WTC11 (cell line): ENCODE measurements around the gene SLC25A30. TPM values are rescaled to one million over a fixed set of nuclear protein-coding genes. Genes with fewer than 3 reads are reported as not detected.

ENCODE experiments used
- ATAC-seq: fragments of 200-7000 bp; cut with Tn5 transposase; 2 replicates; pipeline ENCODE4 v1.10.0; 2021; ENCODE audit warnings: mild to moderate bottlenecking, moderate library complexity
- CTCF ChIA-PET: fragments of 300-600 bp; sonication (Branson Sonifier 250); formaldehyde crosslinking; loops from one replicate; lab custom pipeline; 2021; ENCODE audit warnings: antibody characterized with exemption; lab: Charles Lee
- POLR2A ChIA-PET: fragments of 350-600 bp; sonication (Branson Sonifier 250); formaldehyde crosslinking; loops from one replicate; lab custom pipeline; 2021; ENCODE audit warnings: antibody characterized with exemption; lab: Charles Lee
- DNase-seq: peaks from one replicate; pipeline ENCODE4 v3.0.0; 2021; ENCODE audit warnings: low spot score
- H3K27ac Mint-ChIP-seq: 2 replicates; pipeline ENCODE4 v1.8.0; 2021; ENCODE audit warnings: mixed read lengths
- H3K27me3 Mint-ChIP-seq: 2 replicates; pipeline ENCODE4 v1.8.0; 2021; ENCODE audit warnings: low read depth, mild to moderate bottlenecking, moderate library complexity, mixed read lengths
- H3K36me3 Mint-ChIP-seq: 2 replicates; pipeline ENCODE4 v1.8.0; 2021; ENCODE audit warnings: mixed read lengths
- H3K4me1 Mint-ChIP-seq: 2 replicates; pipeline ENCODE4 v1.8.0; 2022; ENCODE audit warnings: mixed read lengths
- H3K4me3 Mint-ChIP-seq: 2 replicates; pipeline ENCODE4 v1.8.0; 2021; ENCODE audit warnings: mild to moderate bottlenecking, moderate library complexity, mixed read lengths
- H3K9me3 Mint-ChIP-seq: 2 replicates; pipeline ENCODE4 v1.8.0; 2021; ENCODE audit warnings: mixed read lengths
- ELF4 ChIP-seq: sonication (generic); formaldehyde crosslinking; IDR thresholded peaks from 2 replicates; pipeline ENCODE4 v1.8.1; 2022; ENCODE audit warnings: low read depth, mild to moderate bottlenecking, moderate library complexity, missing genetic modification reagents
- MXD4 ChIP-seq: fragments of 250-450 bp; sonication (Bioruptor Pico); IDR thresholded peaks from 2 replicates; pipeline ENCODE4 v1.8.0; 2021; ENCODE audit warnings: mild to moderate bottlenecking, moderate library complexity, borderline replicate concordance
- NFYB ChIP-seq: sonication (generic); formaldehyde crosslinking; conservative IDR thresholded peaks from 2 replicates; pipeline ENCODE4 v1.8.0; 2022; ENCODE audit warnings: low read depth, missing genetic modification reagents
- NR3C1 ChIP-seq: sonication (generic); formaldehyde crosslinking; conservative IDR thresholded peaks from 2 replicates; pipeline ENCODE4 v1.8.1; 2023; ENCODE audit warnings: low read depth, mild to moderate bottlenecking, missing genetic modification reagents
- TEAD4 ChIP-seq: sonication (generic); formaldehyde crosslinking; IDR thresholded peaks from 2 replicates; pipeline ENCODE4 v1.8.0; 2022; ENCODE audit warnings: mild to moderate bottlenecking, missing genetic modification reagents
- ZNF263 ChIP-seq: sonication (generic); formaldehyde crosslinking; IDR thresholded peaks from 2 replicates; pipeline ENCODE4 v1.8.1; 2022; ENCODE audit warnings: low read depth, mild to moderate bottlenecking, moderate library complexity, missing genetic modification reagents
- ZNF423 ChIP-seq: fragments of 250-450 bp; sonication (Bioruptor Pico); IDR thresholded peaks from 2 replicates; pipeline ENCODE4 v2.1.2; 2022; ENCODE audit warnings: mild to moderate bottlenecking, moderate library complexity
- total RNA-seq: library from RNA; stranded (reverse); gene quantifications from 3 replicates; pipeline ENCODE4 v1.2.3, GENCODE V29; 2021
- TF ChIP-seq, protein P1 (sequence below): fragments of 250-450 bp; sonication (Bioruptor Pico); conservative IDR thresholded peaks from 2 replicates; pipeline ENCODE4 v1.9.0; 2021; ENCODE audit warnings: mild to moderate bottlenecking
- TF ChIP-seq, protein P2 (sequence below): sonication (generic); formaldehyde crosslinking; IDR thresholded peaks from 2 replicates; pipeline ENCODE4 v1.8.1; 2022; ENCODE audit warnings: mild to moderate bottlenecking, missing genetic modification reagents, moderate library complexity, borderline replicate concordance
- TF ChIP-seq, protein P3 (sequence below): sonication (generic); formaldehyde crosslinking; IDR thresholded peaks from 2 replicates; pipeline ENCODE4 v1.8.1; 2023; ENCODE audit warnings: mild to moderate bottlenecking, moderate library complexity, missing genetic modification reagents
- TF ChIP-seq, protein P4 (sequence below): sonication (generic); formaldehyde crosslinking; IDR thresholded peaks from 2 replicates; pipeline ENCODE4 v1.8.1; 2022; ENCODE audit warnings: low read depth, missing genetic modification reagents, borderline replicate concordance
- TF ChIP-seq, protein P5 (sequence below): sonication (generic); formaldehyde crosslinking; IDR thresholded peaks from 2 replicates; pipeline ENCODE4 v1.8.0; 2023; ENCODE audit warnings: missing genetic modification reagents, mild to moderate bottlenecking, borderline replicate concordance
- TF ChIP-seq, protein P6 (sequence below): sonication (generic); formaldehyde crosslinking; conservative IDR thresholded peaks from 2 replicates; pipeline ENCODE4 v1.8.1; 2023; ENCODE audit warnings: mild to moderate bottlenecking, low read depth, missing genetic modification reagents, moderate library complexity

SLC25A30 gene
- total RNA-seq, 1 experiment from 2014 or later = 8.2 TPM

DNA sequence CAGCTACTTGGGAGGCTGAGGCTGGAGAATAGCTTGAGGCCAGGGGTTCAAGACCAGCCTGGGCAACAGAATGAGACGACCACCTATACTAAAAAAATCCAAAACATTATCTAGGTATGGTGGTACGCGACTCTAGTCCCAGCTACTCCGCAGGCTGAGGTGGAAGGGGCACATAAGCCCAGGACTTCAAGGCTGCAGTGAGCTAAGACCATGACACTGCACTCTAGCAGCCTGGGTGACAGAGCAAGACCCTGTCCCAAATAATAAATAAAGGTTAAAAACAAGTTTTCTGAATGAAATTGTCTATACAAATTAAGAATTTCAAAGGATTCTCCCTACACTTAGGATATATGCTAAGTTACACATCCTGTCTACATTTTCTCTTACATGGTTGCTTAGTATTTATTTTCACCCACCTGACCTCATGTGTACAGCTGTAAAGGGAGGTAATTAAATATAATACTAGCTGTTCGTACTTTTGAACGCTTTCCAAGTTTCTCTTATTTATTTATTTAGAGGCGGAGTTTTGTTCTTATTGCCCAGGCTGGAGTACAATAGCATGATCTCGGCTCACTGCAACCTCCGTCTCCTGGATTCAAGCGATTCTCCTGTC, 1.6 kb downstream of the SLC25A30 start:
- Mint-ChIP-seq H3K27ac (no peak overlapping the region), H3K9me3 (no peaks in the 10 kb centered on the region), H3K36me3 (no peaks in the 10 kb centered on the region), H3K4me3 (peak overlapping the region; percentile 86), H3K4me1 (peaks cover 11% of the 10 kb centered on the region), H3K27me3 (peaks cover 28% of the 10 kb centered on the region)
- ChIA-PET CTCF (interaction anchor here (1.5 to 2.8 kb wide), 3 partner anchors 23 to 46 kb away, joined by 5 to 17 read pairs (median 7); no protein-coding TSS in a partner anchor), POLR2A (no interaction called here)
- DNase-seq = no peak
- no peak for ATAC-seq
- TF ChIP-seq NFYB (CRISPR knock-in tag) = no peak
- TF ChIP-seq MXD4 (CRISPR knock-in tag) = no peak
- no peak for TF ChIP-seq TEAD4 (CRISPR knock-in tag)
- TF ChIP-seq, protein P1, sequence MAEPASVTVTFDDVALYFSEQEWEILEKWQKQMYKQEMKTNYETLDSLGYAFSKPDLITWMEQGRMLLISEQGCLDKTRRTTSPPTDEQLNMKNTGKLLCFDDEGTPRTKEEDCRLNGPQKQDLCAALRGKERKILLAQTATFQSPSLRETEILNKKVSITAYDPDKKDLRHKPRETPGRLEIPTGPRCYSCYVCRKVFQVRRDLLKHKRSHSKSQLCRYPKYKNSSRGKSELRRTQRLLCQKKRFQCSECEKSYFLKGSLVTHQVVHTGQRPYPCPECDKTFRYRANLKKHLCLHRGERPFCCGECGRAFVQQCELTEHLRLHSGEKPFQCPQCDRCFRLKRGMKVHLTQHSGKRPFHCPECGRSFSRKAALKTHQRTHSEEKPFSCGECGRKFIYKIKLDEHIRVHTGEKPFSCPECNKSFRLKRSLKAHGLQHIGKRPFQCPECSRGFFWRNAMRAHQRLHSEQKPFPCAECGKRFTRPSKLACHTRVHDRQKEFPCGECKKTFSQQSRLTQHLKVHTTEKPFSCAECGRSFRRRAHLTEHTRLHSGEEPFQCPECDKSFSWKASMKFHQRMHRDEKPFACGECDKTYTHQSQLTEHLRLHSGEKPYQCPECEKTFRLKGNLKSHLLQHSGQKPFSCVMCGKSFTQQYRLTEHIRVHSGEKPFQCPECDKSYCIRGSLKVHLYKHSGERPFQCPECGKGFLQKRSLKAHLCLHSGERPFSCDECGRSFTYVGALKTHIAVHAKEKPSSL (CRISPR knock-in tag) = no peak
- no peak for TF ChIP-seq ZNF263
- TF ChIP-seq ELF4 (CRISPR knock-in tag) = no peak

DNA sequence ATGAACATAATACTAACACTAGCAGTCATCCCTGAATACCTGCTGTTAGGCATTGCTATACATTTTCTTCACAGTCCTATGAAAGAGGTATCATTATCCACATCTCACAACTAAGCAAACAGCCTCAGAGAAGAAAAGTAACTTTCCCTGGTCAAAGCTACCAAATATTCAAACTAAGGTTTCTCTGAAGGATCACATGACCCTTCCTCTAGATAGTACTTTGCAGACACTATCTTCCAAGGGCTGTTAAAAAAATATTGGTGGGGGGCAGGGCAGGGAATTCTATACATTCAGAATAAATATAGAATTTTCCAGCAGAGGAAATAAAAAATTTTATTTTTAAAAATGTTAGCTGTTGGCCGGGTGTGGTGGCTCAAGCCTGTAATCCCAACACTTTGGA, 3.1 kb downstream of the SLC25A30 start:
- no peak for TF ChIP-seq ZNF423
- TF ChIP-seq, protein P2, sequence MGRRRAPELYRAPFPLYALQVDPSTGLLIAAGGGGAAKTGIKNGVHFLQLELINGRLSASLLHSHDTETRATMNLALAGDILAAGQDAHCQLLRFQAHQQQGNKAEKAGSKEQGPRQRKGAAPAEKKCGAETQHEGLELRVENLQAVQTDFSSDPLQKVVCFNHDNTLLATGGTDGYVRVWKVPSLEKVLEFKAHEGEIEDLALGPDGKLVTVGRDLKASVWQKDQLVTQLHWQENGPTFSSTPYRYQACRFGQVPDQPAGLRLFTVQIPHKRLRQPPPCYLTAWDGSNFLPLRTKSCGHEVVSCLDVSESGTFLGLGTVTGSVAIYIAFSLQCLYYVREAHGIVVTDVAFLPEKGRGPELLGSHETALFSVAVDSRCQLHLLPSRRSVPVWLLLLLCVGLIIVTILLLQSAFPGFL (CRISPR knock-in tag) = no peak
- TF ChIP-seq, protein P3, sequence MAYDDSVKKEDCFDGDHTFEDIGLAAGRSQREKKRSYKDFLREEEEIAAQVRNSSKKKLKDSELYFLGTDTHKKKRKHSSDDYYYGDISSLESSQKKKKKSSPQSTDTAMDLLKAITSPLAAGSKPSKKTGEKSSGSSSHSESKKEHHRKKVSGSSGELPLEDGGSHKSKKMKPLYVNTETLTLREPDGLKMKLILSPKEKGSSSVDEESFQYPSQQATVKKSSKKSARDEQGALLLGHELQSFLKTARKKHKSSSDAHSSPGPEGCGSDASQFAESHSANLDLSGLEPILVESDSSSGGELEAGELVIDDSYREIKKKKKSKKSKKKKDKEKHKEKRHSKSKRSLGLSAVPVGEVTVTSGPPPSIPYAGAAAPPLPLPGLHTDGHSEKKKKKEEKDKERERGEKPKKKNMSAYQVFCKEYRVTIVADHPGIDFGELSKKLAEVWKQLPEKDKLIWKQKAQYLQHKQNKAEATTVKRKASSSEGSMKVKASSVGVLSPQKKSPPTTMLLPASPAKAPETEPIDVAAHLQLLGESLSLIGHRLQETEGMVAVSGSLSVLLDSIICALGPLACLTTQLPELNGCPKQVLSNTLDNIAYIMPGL = no peak
- CTCF ChIA-PET = interaction anchor here (0.7 to 1.5 kb wide), 3 partner anchors 21 to 143 kb away, joined by 3 to 7 read pairs (median 3); no protein-coding TSS in a partner anchor

DNA sequence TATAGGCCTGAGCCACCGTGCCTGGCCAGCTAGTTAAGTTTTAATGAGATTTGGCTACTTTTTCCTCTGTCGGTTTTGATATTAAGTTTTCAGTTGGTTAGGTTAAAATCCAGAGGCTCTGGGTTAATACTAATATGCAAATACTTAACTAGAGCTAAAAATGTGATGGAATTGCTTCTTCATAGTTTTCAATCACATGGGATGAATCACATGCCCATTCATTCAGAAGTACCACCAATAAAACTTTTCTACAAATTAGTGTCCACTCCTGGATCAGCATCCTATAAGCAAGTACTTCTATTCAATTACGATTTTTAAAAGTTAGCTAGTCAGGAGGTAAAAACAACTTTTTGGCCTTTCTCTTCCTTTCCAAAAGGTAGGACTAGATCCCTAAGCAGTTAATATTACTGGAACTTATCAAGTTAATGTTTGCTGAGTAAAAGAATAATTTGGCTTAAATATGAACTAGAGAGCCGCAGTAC, 4.3 kb downstream of the SLC25A30 start:
- Mint-ChIP-seq H3K27ac (no peak overlapping the region), H3K36me3 (0 out of 2 replicates have a peak, but pooled peaks cover 2% of the 10 kb centered on the region), H3K9me3 (no peaks in the 10 kb centered on the region), H3K4me3 (no peak overlapping the region), H3K4me1 (peaks cover 11% of the 10 kb centered on the region), H3K27me3 (peaks cover 14% of the 10 kb centered on the region)
- TF ChIP-seq, protein P4, sequence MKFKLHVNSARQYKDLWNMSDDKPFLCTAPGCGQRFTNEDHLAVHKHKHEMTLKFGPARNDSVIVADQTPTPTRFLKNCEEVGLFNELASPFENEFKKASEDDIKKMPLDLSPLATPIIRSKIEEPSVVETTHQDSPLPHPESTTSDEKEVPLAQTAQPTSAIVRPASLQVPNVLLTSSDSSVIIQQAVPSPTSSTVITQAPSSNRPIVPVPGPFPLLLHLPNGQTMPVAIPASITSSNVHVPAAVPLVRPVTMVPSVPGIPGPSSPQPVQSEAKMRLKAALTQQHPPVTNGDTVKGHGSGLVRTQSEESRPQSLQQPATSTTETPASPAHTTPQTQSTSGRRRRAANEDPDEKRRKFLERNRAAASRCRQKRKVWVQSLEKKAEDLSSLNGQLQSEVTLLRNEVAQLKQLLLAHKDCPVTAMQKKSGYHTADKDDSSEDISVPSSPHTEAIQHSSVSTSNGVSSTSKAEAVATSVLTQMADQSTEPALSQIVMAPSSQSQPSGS (CRISPR knock-in tag) = no peak
- TF ChIP-seq, protein P5, sequence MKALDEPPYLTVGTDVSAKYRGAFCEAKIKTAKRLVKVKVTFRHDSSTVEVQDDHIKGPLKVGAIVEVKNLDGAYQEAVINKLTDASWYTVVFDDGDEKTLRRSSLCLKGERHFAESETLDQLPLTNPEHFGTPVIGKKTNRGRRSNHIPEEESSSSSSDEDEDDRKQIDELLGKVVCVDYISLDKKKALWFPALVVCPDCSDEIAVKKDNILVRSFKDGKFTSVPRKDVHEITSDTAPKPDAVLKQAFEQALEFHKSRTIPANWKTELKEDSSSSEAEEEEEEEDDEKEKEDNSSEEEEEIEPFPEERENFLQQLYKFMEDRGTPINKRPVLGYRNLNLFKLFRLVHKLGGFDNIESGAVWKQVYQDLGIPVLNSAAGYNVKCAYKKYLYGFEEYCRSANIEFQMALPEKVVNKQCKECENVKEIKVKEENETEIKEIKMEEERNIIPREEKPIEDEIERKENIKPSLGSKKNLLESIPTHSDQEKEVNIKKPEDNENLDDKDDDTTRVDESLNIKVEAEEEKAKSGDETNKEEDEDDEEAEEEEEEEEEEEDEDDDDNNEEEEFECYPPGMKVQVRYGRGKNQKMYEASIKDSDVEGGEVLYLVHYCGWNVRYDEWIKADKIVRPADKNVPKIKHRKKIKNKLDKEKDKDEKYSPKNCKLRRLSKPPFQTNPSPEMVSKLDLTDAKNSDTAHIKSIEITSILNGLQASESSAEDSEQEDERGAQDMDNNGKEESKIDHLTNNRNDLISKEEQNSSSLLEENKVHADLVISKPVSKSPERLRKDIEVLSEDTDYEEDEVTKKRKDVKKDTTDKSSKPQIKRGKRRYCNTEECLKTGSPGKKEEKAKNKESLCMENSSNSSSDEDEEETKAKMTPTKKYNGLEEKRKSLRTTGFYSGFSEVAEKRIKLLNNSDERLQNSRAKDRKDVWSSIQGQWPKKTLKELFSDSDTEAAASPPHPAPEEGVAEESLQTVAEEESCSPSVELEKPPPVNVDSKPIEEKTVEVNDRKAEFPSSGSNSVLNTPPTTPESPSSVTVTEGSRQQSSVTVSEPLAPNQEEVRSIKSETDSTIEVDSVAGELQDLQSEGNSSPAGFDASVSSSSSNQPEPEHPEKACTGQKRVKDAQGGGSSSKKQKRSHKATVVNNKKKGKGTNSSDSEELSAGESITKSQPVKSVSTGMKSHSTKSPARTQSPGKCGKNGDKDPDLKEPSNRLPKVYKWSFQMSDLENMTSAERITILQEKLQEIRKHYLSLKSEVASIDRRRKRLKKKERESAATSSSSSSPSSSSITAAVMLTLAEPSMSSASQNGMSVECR (CRISPR knock-in tag) = no peak
- TF ChIP-seq, protein P6, sequence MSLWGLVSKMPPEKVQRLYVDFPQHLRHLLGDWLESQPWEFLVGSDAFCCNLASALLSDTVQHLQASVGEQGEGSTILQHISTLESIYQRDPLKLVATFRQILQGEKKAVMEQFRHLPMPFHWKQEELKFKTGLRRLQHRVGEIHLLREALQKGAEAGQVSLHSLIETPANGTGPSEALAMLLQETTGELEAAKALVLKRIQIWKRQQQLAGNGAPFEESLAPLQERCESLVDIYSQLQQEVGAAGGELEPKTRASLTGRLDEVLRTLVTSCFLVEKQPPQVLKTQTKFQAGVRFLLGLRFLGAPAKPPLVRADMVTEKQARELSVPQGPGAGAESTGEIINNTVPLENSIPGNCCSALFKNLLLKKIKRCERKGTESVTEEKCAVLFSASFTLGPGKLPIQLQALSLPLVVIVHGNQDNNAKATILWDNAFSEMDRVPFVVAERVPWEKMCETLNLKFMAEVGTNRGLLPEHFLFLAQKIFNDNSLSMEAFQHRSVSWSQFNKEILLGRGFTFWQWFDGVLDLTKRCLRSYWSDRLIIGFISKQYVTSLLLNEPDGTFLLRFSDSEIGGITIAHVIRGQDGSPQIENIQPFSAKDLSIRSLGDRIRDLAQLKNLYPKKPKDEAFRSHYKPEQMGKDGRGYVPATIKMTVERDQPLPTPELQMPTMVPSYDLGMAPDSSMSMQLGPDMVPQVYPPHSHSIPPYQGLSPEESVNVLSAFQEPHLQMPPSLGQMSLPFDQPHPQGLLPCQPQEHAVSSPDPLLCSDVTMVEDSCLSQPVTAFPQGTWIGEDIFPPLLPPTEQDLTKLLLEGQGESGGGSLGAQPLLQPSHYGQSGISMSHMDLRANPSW (CRISPR knock-in tag) = no peak
- TF ChIP-seq NR3C1 = no peak
- POLR2A ChIA-PET = interaction anchor here (0.7 kb wide), 1 partner anchor 998 kb away, joined by 4 read pairs; no protein-coding TSS in a partner anchor
- CTCF ChIA-PET = interaction anchor here (0.9 kb wide), 1 partner anchor 20 kb away, joined by 4 read pairs; no protein-coding TSS in a partner anchor
- ATAC-seq (no peak), DNase-seq (no peak)

More for the DNA sequence above, 3.1 kb downstream of the SLC25A30 start:
- no peak for DNase-seq
- 0 out of 2 replicates have a peak, but pooled peaks cover 2% of the 10 kb centered on the region for H3K36me3 Mint-ChIP-seq
- no peak for ATAC-seq
- H3K4me3 Mint-ChIP-seq = no peak overlapping the region
- peaks cover 19% of the 10 kb centered on the region for H3K27me3 Mint-ChIP-seq
- POLR2A ChIA-PET = no interaction called here
- H3K27ac Mint-ChIP-seq = peak overlapping the region; percentile 32; the same call in 1 of the 2 replicates
- no peaks in the 10 kb centered on the region for H3K9me3 Mint-ChIP-seq
- H3K4me1 Mint-ChIP-seq = peaks cover 11% of the 10 kb centered on the region
